Endothelial cell (in vitro differentiated cells): Measurements from ENCODE around the gene FHOD3. TPM values are rescaled to one million over a fixed set of nuclear protein-coding genes. Genes with fewer than 3 reads are reported as not detected.

ENCODE experiments used
- DNase-seq: peaks from one replicate; pipeline ENCODE4 v3.0.0; 2021; ENCODE audit warnings: low spot score
- H3K27ac Mint-ChIP-seq: one replicate; pipeline ENCODE4 v1.8.0; 2021; ENCODE audit warnings: mixed read lengths, inconsistent platforms; ENCODE audit not compliant: unreplicated experiment
- H3K27me3 Mint-ChIP-seq: one replicate; pipeline ENCODE4 v1.8.0; 2021; ENCODE audit warnings: mild to moderate bottlenecking, moderate library complexity, mixed read lengths, inconsistent platforms; ENCODE audit not compliant: unreplicated experiment
- H3K36me3 Mint-ChIP-seq: one replicate; pipeline ENCODE4 v1.8.0; 2021; ENCODE audit warnings: mild to moderate bottlenecking, low read depth, mixed read lengths, inconsistent platforms; ENCODE audit not compliant: unreplicated experiment
- H3K4me1 Mint-ChIP-seq: one replicate; pipeline ENCODE4 v1.8.0; 2021; ENCODE audit warnings: mild to moderate bottlenecking, mixed read lengths, inconsistent platforms; ENCODE audit not compliant: unreplicated experiment
- H3K4me3 Mint-ChIP-seq: one replicate; pipeline ENCODE4 v1.8.0; 2021; ENCODE audit warnings: mild to moderate bottlenecking, mixed read lengths, inconsistent platforms; ENCODE audit not compliant: unreplicated experiment
- H3K9me3 Mint-ChIP-seq: one replicate; pipeline ENCODE4 v1.8.0; 2021; ENCODE audit warnings: mixed read lengths, inconsistent platforms; ENCODE audit not compliant: unreplicated experiment
- total RNA-seq: library from RNA; stranded (reverse); fragmentation: NEBNext Ultra II Directional; extraction: Animal tissue kit (Norgen Biotek cat#: 25700); gene quantifications from one replicate; pipeline ENCODE4 v1.2.1, GENCODE V29; 2021; ENCODE audit not compliant: unreplicated experiment
- TF ChIP-seq, protein P1 (sequence below): fragments of 200-600 bp; sonication (generic); IDR thresholded peaks from one replicate; pipeline ENCODE4 v1.5.0; 2021; ENCODE audit warnings: antibody characterized with exemption; ENCODE audit not compliant: unreplicated experiment

FHOD3 gene
- total RNA-seq, 1 donor from 2014 or later: 0.67 TPM

DNA sequence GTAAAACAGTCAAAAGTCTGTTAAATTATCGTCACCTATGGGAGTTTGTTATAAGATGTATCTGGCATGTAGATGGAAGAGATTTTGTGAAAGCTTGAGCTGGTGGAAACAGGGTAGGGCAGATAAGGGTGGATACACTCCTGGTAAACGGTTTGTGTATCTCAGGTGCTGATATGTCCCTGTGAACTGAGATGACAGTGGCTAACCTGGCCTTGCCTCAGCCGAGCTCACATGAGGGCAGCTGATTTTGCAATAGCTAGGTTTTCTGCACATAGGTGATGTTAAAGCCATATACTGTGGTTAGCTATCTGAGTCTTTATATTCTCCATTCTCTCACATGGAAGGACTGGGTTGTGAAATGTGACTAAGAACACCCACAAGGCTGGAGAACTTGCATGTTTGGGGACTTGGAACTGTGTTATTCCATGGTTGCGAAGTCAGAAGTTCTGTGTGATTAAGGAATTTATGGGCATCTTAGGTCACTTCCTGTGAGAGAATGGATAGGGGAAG, 326.2 kb downstream of the FHOD3 start:
- Mint-ChIP-seq H3K27me3 (no peaks in the 10 kb centered on the region), H3K4me3 (no peak overlapping the region), H3K4me1 (no peaks in the 10 kb centered on the region), H3K36me3 (no peaks in the 10 kb centered on the region), H3K27ac (no peak overlapping the region), H3K9me3 (no peaks in the 10 kb centered on the region)
- DNase-seq: no peak
- TF ChIP-seq, protein P1, sequence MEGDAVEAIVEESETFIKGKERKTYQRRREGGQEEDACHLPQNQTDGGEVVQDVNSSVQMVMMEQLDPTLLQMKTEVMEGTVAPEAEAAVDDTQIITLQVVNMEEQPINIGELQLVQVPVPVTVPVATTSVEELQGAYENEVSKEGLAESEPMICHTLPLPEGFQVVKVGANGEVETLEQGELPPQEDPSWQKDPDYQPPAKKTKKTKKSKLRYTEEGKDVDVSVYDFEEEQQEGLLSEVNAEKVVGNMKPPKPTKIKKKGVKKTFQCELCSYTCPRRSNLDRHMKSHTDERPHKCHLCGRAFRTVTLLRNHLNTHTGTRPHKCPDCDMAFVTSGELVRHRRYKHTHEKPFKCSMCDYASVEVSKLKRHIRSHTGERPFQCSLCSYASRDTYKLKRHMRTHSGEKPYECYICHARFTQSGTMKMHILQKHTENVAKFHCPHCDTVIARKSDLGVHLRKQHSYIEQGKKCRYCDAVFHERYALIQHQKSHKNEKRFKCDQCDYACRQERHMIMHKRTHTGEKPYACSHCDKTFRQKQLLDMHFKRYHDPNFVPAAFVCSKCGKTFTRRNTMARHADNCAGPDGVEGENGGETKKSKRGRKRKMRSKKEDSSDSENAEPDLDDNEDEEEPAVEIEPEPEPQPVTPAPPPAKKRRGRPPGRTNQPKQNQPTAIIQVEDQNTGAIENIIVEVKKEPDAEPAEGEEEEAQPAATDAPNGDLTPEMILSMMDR: no peak

DNA sequence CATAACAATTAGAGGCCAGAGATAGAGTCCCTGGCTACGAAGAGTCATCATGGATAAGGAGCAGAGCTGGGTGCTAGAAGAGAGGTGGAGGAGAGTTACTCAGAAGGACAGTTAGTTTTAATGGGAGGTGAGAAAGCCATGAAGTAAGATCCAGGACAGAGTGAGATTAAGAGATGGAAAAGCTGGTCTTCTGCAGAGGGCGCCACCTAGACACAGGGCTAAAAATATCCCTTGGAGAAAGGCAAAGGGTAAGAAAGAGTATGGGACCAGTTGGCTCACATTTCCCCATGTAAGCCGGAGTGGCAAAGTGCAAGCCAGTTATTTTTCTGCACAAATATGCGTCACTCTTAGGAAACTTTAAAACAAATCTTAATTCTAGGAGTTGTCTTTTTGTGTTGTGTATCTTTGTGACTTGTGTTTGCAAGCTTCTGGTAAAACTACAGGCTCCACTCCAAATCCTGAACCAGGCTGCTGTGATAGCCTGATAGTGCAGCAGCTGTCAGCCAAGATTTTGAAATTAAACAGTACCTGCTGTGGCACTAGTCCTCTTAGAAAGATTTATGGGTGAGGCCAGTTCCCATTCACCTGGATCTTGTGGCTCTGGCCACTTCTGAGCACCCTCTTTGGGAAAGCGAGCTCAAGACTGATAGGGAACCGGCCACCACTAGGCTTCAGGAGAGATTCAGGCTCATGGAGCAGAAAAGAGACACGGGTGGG, 327.1 kb downstream of the FHOD3 start:
- Mint-ChIP-seq H3K27me3 (no peaks in the 10 kb centered on the region), H3K4me1 (no peaks in the 10 kb centered on the region), H3K27ac (no peak overlapping the region), H3K4me3 (no peak overlapping the region), H3K36me3 (no peaks in the 10 kb centered on the region), H3K9me3 (no peaks in the 10 kb centered on the region)
- no peak for DNase-seq
- TF ChIP-seq, protein P1: no peak

DNA sequence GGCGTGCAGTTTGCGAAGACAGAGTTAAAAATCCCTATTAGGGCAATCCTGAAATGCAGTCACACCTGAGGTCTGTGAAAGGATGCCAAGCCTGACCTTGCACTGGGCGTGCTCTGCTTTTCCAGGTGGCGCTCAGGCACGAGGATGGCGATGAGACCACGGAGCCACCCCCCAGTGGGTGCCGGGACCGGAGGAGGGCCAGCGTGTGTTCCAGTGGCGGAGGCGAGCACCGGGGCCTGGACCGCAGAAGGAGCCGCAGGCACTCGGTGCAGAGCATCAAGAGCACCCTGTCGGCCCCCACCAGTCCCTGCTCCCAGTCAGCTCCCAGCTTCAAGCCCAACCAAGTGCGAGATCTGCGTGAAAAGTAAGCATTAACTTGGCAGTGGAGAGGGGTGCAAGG, 327.9 kb downstream of the FHOD3 start:
- Mint-ChIP-seq H3K4me3 (no peak overlapping the region), H3K36me3 (no peaks in the 10 kb centered on the region), H3K27me3 (no peaks in the 10 kb centered on the region), H3K4me1 (no peaks in the 10 kb centered on the region), H3K27ac (no peak overlapping the region), H3K9me3 (no peaks in the 10 kb centered on the region)
- DNase-seq: no peak
- TF ChIP-seq, protein P1: no peak

DNA sequence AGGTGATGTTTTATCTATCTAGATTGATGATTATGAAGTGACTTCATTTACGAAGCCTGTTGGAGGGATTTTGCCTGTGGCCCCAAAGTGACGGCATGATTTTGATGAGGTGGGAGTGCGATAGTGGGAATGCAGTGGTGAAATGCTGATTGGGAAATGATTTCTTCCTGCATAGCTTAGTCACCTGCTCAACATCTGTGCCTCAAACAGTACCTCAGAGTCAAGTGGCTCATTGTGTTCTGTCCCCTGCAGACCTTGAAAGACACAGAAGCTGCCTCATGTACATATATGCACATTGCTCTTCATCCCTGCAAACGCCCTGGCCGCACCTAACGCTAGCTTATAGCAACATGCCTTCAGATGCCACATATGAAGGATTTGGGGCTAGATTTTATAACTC, 330.1 kb downstream of the FHOD3 start:
- H3K4me1 Mint-ChIP-seq: no peaks in the 10 kb centered on the region
- DNase-seq: no peak
- H3K36me3 Mint-ChIP-seq: no peaks in the 10 kb centered on the region
- H3K4me3 Mint-ChIP-seq: no peak overlapping the region
- no peak overlapping the region for H3K27ac Mint-ChIP-seq
- no peaks in the 10 kb centered on the region for H3K9me3 Mint-ChIP-seq
- TF ChIP-seq, protein P1: no peak
- no peaks in the 10 kb centered on the region for H3K27me3 Mint-ChIP-seq

DNA sequence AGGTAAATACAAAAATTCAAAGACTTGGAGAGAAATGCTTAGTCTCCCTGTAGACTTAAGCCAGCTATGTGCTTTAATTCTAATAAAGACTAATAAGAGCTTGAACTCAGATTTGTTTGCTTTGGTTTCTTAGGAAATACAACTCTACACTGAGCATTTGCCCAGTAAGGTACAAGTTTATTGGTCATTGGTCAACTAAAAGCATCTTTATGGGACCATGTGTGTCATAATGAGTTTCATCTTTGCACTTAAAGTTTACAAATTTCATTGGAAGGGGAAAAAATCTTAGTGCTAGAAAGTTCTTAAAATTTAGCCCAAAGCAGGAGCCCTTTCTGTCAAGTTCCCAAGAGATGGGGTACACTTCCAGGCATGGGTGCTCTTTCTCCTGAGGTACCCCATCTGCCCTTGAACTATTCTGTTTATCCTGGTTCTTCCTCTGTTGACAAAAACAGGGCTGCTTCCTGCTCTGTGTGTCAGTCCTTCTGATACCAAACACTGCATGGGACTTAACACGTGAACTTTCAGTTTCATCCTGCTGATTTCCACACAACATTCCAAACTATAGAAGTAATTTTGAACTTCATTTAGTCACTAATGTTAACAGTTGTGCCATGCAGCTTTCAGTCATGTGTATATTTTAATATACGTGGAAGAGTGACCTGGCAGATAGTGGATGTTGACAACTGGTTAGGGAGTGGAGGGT, 331.1 kb downstream of the FHOD3 start:
- Mint-ChIP-seq H3K27me3 (no peaks in the 10 kb centered on the region), H3K36me3 (no peaks in the 10 kb centered on the region), H3K4me1 (no peaks in the 10 kb centered on the region), H3K9me3 (no peaks in the 10 kb centered on the region), H3K27ac (no peak overlapping the region), H3K4me3 (no peak overlapping the region)
- DNase-seq: no peak
- TF ChIP-seq, protein P1: no peak
